GM19324 (cell line): ENCODE results near the gene PTPRB.

ENCODE experiments used
- ATAC-seq: cut with Tn5 transposase; IDR thresholded peaks from one replicate; pipeline ENCODE4 v1.9.1; 2021; ENCODE audit warnings: mild to moderate bottlenecking, moderate library complexity; ENCODE audit not compliant: unreplicated experiment, low FRiP score

The PTPRB gene

GRCh38 chr12:70467918-70468733 is 169.1 kb downstream of the PTPRB start:
- no peak for ATAC-seq

GRCh38 chr12:70467476-70467875 is 169.8 kb downstream of the PTPRB start:
- ATAC-seq: no peak

GRCh38 chr12:70466753-70467152 is 170.5 kb downstream of the PTPRB start:
- no peak for ATAC-seq
